Uterus (tissue), 4 donors: ENCODE results near the gene PRKAR1A. TPM values are rescaled to one million over a fixed set of nuclear protein-coding genes. Genes with fewer than 3 reads are reported as not detected.
"Not testable (repeated sequence)": the region's sequence is repeated elsewhere in the genome, so short reads cannot be mapped to it uniquely, and the experiment has no call there.

Source experiments
- DNase-seq, 2 donors: peaks; one replicate each; pipeline ENCODE4 v3.0.0-alpha.2; 2019 to 2020
- H3K27ac ChIP-seq, 2 donors: fragments of 200-600 bp; sonication (generic); 1 replicate in 1 of 2; 2 replicates in 1 of 2; pipeline ENCODE4 v1.5.1; 2016 to 2018
- H3K27me3 ChIP-seq, 2 donors: fragments of 200-600 bp; sonication (generic); one replicate each; pipeline ENCODE4 v1.5.1; 2018 to 2019; ENCODE audit warnings: control low read depth in 1 of 2
- H3K36me3 ChIP-seq, 2 donors: fragments of 200-600 bp; sonication (generic); one replicate each; pipeline ENCODE4 v1.5.1; 2019; ENCODE audit warnings: control low read depth in 1 of 2
- H3K4me1 ChIP-seq, 2 donors: fragments of 200-600 bp; sonication (generic); one replicate each; pipeline ENCODE4 v1.5.1; 2018 to 2019; ENCODE audit warnings: control low read depth in 1 of 2
- H3K4me3 ChIP-seq, 2 donors: fragments of 200-600 bp; sonication (generic); 1 replicate in 1 of 2; 2 replicates in 1 of 2; pipeline ENCODE4 v1.5.1; 2018 to 2019; ENCODE audit warnings: mild to moderate bottlenecking in 1 of 2
- H3K9me3 ChIP-seq, 2 donors: fragments of 200-600 bp; sonication (generic); one replicate each; pipeline ENCODE4 v1.5.1; 2019; ENCODE audit warnings: control low read depth in 1 of 2
- POLR2A ChIP-seq, 2 donors: fragments of 450-650 bp; IDR thresholded peaks; one replicate each; pipeline ENCODE4 v1.6.1; 2016; ENCODE audit warnings: antibody characterized with exemption in 2 of 2, mild to moderate bottlenecking in 1 of 2, moderate library complexity in 1 of 2
- intact Hi-C: fragments of 100-400 bp; cut with DNase I; formaldehyde crosslinking; loops from one replicate; pipeline ENCODE4 v1.15.1; 2023; ENCODE audit warnings: low total_unique reads
- total RNA-seq, 4 donors: library from RNA; depleted of rRNA in 3 of 4; stranded (reverse); fragments of >200 nt in 3 of 4; gene quantifications; one replicate each; pipeline versions ENCODE4 v1.1.0 to v1.2.4, GENCODE V29; 2014 to 2023
- TF ChIP-seq, protein P1 (sequence below), 4 experiments: fragments of 200-600 bp in 2 of 4; fragments of 450-650 bp in 2 of 4; sonication (generic) in 2 of 4; IDR thresholded peaks; one replicate each; pipeline ENCODE4 v1.5.1; 2016 to 2019; ENCODE audit warnings: antibody characterized with exemption in 4 of 4, mild to moderate bottlenecking in 2 of 4, moderate library complexity in 1 of 4
- donor health status: DM: yes; HTN: yes; CAD: no.

The PRKAR1A gene
- total RNA-seq, 4 donors from 2014 or later = 171 to 532 (median 388) TPM

DNA sequence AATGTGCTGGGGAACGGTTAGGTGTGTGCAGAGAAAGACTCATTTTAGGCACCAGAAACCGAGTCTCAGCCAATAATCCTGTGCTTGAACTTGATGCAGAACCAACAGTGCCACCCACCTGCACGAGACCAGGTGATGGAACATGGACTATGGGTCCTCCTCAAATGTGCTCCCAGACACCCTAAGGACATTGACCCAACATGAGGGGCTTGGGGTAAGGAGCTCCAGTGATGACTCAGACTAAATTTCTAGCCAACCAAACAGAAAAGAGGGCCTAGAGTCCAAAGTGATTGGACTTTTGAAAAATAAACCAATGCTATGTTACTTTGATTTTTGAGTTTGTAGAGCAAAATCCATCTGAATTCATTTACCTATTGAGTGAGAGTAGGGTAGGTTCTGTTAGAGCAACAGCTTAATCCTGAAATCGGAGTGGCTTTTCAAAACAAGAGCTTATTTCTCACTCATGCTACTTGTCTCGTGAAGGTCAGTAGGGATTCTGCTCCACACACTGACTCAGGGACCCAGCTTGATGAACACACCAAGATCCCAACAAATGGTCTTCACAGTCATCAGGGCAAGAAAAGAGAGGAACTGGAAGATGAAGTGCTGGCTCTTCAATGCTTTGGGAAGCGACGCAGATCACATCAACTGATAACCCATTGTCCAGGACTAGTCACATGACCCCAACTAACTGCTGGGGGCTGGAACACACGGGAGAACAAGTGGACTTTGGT, 67.1 kb downstream of the PRKAR1A start:
- no peak for DNase-seq
- TF ChIP-seq POLR2A (IDR thresholded peaks at IDR 0.05) = no peak
- TF ChIP-seq, protein P1, sequence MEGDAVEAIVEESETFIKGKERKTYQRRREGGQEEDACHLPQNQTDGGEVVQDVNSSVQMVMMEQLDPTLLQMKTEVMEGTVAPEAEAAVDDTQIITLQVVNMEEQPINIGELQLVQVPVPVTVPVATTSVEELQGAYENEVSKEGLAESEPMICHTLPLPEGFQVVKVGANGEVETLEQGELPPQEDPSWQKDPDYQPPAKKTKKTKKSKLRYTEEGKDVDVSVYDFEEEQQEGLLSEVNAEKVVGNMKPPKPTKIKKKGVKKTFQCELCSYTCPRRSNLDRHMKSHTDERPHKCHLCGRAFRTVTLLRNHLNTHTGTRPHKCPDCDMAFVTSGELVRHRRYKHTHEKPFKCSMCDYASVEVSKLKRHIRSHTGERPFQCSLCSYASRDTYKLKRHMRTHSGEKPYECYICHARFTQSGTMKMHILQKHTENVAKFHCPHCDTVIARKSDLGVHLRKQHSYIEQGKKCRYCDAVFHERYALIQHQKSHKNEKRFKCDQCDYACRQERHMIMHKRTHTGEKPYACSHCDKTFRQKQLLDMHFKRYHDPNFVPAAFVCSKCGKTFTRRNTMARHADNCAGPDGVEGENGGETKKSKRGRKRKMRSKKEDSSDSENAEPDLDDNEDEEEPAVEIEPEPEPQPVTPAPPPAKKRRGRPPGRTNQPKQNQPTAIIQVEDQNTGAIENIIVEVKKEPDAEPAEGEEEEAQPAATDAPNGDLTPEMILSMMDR (IDR thresholded peaks at IDR 0.05) = no peak
- intact Hi-C loops = no loop called here

DNA sequence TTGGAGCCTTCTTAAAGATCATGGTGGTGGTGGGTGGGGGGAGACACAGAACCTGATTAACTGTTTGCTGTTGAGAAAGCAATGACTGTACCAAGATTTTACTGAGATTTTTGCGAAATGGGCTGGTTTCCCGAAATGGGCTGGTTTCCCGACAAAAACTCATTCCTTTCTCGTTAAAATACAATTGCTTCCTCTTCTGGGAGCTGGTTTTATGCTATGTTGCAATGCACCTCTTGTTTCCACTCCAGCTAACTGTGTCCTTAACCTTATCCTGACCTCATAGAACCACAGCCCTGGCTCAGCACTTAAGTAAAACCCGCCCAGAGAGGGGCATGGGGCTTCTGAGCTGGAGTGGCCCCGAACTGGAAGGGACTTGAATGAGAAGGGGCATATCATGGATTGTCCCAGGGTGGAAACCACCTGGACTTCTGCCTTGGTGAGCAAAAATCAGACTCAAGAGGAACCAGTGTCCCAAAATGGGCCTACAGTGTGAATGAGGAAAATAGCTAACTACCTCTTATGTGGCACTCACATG, 68.1 kb downstream of the PRKAR1A start:
- Histone ChIP-seq H3K4me1 (peaks cover 4 to 12% of the 10 kb centered on the region in 2 donors), H3K9me3 (no peaks in the 10 kb centered on the region), H3K27me3 (no peaks in the 10 kb centered on the region), H3K36me3 (no peaks in the 10 kb centered on the region), H3K4me3 (no peak overlapping the region), H3K27ac (peak overlapping the region; percentile 55 to 70)
- TF ChIP-seq, protein P1 (IDR thresholded peaks at IDR 0.05) = no peak
- no peak for TF ChIP-seq POLR2A (IDR thresholded peaks at IDR 0.05)
- intact Hi-C loops = no loop called here
- DNase-seq = peak; percentile 48 to 54

More for the DNA sequence above, 67.1 kb downstream of the PRKAR1A start:
- Histone ChIP-seq H3K4me3 (no peak overlapping the region), H3K9me3 (no peaks in the 10 kb centered on the region), H3K4me1 (peaks cover 4 to 12% of the 10 kb centered on the region in 2 donors), H3K27me3 (no peaks in the 10 kb centered on the region), H3K27ac (peak overlapping the region; percentile 55 to 70), H3K36me3 (no peaks in the 10 kb centered on the region)

DNA sequence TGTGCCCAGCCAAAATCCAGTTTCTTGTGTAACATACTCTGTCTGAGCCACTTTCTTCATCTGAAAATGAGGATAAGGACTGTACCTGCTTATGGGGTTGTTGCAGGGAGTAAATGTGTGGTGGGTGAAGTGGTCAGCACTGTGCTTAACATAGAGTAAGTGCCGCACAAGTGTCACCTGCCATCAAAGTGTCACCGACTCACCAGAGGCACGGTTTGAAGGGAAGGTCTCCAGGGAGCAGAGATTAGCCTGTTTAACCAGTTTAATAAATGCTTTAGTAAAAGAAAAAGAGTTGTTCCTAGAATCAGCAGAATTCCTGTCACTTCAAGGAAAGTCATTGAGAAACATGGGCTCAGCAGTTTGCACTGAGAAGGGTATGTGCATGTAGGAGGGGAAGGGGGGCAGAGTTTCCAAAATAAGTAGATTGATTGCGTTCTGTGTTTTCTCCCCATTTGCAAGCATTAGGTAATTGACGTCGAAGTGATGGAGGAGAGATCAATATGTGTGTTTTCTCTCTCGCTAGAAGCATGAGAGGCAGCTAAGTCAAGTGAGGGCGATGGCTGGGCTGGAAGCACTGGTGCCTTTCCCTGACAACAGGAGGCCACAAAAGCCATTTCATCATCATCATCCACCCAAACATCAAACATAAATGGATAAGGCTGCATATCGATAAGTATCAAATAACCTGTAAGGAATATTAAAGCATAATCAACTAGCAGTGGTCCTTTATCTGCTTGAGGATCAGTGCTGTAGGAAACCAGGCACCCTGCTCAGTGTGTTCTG, 69.8 kb downstream of the PRKAR1A start:
- no peak overlapping the region for H3K4me3 ChIP-seq
- DNase-seq = no peak
- no peaks in the 10 kb centered on the region for H3K36me3 ChIP-seq
- intact Hi-C loops = no loop called here
- no peak for TF ChIP-seq POLR2A (IDR thresholded peaks at IDR 0.05)
- TF ChIP-seq, protein P1 (IDR thresholded peaks at IDR 0.05) = no peak
- no peaks in the 10 kb centered on the region for H3K9me3 ChIP-seq
- peaks cover 4 to 12% of the 10 kb centered on the region in 2 donors for H3K4me1 ChIP-seq
- H3K27me3 ChIP-seq = no peaks in the 10 kb centered on the region
- H3K27ac ChIP-seq = peak overlapping the region; percentile 10 to 21

DNA sequence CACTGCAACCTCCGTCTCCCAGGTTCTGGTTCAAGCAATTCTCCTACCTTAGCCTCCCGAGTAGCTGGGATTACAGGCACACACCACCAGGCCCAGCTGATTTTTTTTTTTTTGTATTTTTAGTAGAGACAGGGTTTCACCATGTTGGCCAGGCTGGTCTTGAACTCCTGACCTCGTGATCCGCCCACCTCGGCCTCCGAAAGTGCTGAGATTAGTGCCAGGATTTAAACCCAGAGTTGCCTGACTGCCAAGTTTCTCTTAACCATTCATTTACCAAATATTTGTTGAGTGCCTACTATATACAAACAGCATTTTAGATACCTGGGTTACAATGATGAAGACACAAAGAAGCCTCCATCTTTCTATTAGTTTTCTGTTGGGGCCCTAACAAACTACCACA, 70.6 kb downstream of the PRKAR1A start:
- intact Hi-C loops = not testable (repeated sequence)

DNA sequence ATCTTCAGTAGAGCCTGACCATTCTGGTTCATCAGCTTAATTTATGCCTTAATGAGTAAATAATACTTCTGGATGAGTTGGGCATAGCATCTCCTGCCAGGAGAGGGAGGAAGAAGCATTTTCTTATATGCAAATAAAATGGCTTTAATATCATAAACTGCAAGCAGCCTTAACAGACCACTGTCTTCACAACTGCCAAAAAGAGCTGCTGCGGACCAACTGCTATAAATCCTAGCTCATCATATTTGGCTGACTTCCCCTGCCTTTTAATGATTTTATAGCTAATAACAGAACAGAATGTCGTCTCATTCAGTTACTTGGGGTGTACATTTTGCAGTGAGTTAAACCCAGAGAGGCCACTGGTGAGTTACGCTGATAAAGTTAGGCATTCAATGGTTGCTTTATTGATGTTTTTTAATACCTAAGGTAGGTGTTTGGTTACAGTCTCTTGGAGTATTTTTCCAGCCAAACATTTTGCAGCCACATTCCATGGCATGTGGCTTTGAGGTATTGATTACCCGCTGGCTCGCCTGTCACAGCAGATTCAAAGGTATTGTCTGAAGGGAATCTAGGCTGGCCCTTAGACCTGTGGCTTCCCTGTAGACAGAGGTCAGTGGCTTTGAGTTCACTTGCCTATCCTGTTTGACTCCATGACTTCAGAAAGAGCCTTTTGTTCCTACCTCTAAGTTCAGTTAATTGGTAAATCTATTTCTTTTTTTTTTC, 72.5 kb downstream of the PRKAR1A start:
- Histone ChIP-seq H3K4me1 (no peaks in the 10 kb centered on the region), H3K27ac (peak overlapping the region; percentile 33 to 47)

More for the DNA sequence above, 70.6 kb downstream of the PRKAR1A start:
- H3K4me1 ChIP-seq, H3K27ac ChIP-seq, H3K4me3 ChIP-seq, H3K36me3 ChIP-seq, DNase-seq, H3K9me3 ChIP-seq, H3K27me3 ChIP-seq: not testable (repeated sequence)

More for the DNA sequence above, 72.5 kb downstream of the PRKAR1A start:
- Histone ChIP-seq H3K27me3 (no peaks in the 10 kb centered on the region), H3K4me3 (no peak overlapping the region), H3K36me3 (no peaks in the 10 kb centered on the region), H3K9me3 (no peaks in the 10 kb centered on the region)
- intact Hi-C loops = no loop called here
- no peak for DNase-seq
- TF ChIP-seq, protein P1 (IDR thresholded peaks at IDR 0.05) = no peak
- TF ChIP-seq POLR2A (IDR thresholded peaks at IDR 0.05) = no peak
